H1 (cell line): ENCODE data around the gene UBL5. TPM values are rescaled to one million over a fixed set of nuclear protein-coding genes. Genes with fewer than 3 reads are reported as not detected.

Experiments
- EGR1 ChIP-seq: IDR thresholded peaks from 2 replicates; pipeline ENCODE4 v1.6.1; 2011; ENCODE audit warnings: low read depth, low read length, borderline replicate concordance
- POU5F1 ChIP-seq: IDR thresholded peaks from 2 replicates; pipeline ENCODE4 v1.6.1; 2011; ENCODE audit warnings: low read depth, mild to moderate bottlenecking, low read length, moderate library complexity
- RAD21 ChIP-seq, 2 experiments: IDR thresholded peaks in 1 of 2; conservative IDR thresholded peaks in 1 of 2; 2 replicates each; pipeline ENCODE4 v1.6.1; 2011; ENCODE audit warnings: low read depth in 2 of 2, low read length in 2 of 2, improper control_type of control experiment in 1 of 2, inconsistent platforms in 1 of 2, mild to moderate bottlenecking in 1 of 2, moderate library complexity in 1 of 2
- SP2 ChIP-seq: IDR thresholded peaks from 2 replicates; pipeline ENCODE4 v1.6.1; 2012; ENCODE audit warnings: mild to moderate bottlenecking, low read length, inconsistent platforms
- polyA plus RNA-seq, 7 experiments: library from polyadenylated mRNA; depleted of rRNA in 3 of 7; stranded (reverse) in 5 of 7; unstranded in 2 of 7; fragments of >200 nt in 5 of 7; fragments of 200-250 nt in 2 of 7; gene quantifications; 1 replicate in 5 of 7; 2 replicates in 1 of 7; 4 replicates in 1 of 7; pipeline versions ENCODE4 v1.2.1 to v1.2.3, GENCODE V29; 2011 to 2013; ENCODE audit warnings: missing spikeins in 2 of 7, mixed read lengths in 2 of 7
- total RNA-seq: library from RNA; stranded (reverse); fragmentation: NEBNext Ultra II Directional; extraction: Animal tissue kit (Norgen Biotek cat#: 25700); gene quantifications from 2 replicates; pipeline ENCODE4 v1.2.1, GENCODE V29; 2021
- TF ChIP-seq, protein P1 (sequence below): fragments of 300-600 bp; sonication (generic); IDR thresholded peaks from 2 replicates; pipeline ENCODE4 v1.7.1; 2012; ENCODE audit warnings: low read length, moderate library complexity, mild to moderate bottlenecking, inconsistent platforms; ENCODE audit not compliant: insufficient replicate concordance
- TF ChIP-seq, protein P2 (sequence below): IDR thresholded peaks from 2 replicates; pipeline ENCODE4 v1.6.1; 2012; ENCODE audit warnings: inconsistent platforms

The UBL5 gene
- total and polyA plus RNA-seq, 2 of the 8 experiments (the other 6 are each of a cell fraction or from before 2014, with no cell fraction given), result 416 to 1,209 TPM

DNA sequence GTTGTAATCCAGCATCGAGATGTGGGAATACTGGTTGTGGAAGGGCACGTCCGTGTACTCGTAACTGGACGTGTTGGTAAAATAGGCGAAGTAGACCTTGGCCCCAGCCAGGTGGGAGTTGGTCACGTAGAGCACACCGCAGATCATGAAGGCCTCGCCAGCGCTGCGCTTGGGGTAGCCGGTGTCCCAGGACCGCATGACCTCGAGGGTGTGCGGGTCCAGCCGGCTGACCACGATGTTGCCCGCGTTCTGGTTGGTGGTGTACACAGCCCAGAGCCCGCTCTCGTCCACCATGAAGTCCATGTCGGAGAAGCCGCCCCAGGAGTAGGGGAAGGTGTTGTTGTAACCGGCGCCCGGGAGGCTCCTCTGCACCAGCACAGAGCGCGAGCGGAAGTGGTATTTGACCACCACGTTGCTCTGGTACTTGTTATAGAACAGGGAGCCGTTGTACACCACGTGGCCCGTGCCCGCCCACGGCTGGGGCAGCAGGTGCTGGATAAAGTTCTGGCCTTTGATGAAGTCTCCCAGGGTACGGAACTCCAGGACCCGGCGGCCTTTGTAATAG is 26.6 kb downstream of the UBL5 start (continued):
- TF ChIP-seq, protein P1, sequence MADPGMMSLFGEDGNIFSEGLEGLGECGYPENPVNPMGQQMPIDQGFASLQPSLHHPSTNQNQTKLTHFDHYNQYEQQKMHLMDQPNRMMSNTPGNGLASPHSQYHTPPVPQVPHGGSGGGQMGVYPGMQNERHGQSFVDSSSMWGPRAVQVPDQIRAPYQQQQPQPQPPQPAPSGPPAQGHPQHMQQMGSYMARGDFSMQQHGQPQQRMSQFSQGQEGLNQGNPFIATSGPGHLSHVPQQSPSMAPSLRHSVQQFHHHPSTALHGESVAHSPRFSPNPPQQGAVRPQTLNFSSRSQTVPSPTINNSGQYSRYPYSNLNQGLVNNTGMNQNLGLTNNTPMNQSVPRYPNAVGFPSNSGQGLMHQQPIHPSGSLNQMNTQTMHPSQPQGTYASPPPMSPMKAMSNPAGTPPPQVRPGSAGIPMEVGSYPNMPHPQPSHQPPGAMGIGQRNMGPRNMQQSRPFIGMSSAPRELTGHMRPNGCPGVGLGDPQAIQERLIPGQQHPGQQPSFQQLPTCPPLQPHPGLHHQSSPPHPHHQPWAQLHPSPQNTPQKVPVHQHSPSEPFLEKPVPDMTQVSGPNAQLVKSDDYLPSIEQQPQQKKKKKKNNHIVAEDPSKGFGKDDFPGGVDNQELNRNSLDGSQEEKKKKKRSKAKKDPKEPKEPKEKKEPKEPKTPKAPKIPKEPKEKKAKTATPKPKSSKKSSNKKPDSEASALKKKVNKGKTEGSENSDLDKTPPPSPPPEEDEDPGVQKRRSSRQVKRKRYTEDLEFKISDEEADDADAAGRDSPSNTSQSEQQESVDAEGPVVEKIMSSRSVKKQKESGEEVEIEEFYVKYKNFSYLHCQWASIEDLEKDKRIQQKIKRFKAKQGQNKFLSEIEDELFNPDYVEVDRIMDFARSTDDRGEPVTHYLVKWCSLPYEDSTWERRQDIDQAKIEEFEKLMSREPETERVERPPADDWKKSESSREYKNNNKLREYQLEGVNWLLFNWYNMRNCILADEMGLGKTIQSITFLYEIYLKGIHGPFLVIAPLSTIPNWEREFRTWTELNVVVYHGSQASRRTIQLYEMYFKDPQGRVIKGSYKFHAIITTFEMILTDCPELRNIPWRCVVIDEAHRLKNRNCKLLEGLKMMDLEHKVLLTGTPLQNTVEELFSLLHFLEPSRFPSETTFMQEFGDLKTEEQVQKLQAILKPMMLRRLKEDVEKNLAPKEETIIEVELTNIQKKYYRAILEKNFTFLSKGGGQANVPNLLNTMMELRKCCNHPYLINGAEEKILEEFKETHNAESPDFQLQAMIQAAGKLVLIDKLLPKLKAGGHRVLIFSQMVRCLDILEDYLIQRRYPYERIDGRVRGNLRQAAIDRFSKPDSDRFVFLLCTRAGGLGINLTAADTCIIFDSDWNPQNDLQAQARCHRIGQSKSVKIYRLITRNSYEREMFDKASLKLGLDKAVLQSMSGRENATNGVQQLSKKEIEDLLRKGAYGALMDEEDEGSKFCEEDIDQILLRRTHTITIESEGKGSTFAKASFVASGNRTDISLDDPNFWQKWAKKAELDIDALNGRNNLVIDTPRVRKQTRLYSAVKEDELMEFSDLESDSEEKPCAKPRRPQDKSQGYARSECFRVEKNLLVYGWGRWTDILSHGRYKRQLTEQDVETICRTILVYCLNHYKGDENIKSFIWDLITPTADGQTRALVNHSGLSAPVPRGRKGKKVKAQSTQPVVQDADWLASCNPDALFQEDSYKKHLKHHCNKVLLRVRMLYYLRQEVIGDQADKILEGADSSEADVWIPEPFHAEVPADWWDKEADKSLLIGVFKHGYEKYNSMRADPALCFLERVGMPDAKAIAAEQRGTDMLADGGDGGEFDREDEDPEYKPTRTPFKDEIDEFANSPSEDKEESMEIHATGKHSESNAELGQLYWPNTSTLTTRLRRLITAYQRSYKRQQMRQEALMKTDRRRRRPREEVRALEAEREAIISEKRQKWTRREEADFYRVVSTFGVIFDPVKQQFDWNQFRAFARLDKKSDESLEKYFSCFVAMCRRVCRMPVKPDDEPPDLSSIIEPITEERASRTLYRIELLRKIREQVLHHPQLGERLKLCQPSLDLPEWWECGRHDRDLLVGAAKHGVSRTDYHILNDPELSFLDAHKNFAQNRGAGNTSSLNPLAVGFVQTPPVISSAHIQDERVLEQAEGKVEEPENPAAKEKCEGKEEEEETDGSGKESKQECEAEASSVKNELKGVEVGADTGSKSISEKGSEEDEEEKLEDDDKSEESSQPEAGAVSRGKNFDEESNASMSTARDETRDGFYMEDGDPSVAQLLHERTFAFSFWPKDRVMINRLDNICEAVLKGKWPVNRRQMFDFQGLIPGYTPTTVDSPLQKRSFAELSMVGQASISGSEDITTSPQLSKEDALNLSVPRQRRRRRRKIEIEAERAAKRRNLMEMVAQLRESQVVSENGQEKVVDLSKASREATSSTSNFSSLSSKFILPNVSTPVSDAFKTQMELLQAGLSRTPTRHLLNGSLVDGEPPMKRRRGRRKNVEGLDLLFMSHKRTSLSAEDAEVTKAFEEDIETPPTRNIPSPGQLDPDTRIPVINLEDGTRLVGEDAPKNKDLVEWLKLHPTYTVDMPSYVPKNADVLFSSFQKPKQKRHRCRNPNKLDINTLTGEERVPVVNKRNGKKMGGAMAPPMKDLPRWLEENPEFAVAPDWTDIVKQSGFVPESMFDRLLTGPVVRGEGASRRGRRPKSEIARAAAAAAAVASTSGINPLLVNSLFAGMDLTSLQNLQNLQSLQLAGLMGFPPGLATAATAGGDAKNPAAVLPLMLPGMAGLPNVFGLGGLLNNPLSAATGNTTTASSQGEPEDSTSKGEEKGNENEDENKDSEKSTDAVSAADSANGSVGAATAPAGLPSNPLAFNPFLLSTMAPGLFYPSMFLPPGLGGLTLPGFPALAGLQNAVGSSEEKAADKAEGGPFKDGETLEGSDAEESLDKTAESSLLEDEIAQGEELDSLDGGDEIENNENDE, result no peak
- TF ChIP-seq, protein P2, sequence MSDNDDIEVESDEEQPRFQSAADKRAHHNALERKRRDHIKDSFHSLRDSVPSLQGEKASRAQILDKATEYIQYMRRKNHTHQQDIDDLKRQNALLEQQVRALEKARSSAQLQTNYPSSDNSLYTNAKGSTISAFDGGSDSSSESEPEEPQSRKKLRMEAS, result no peak
- TF ChIP-seq SP2, result no peak
- TF ChIP-seq RAD21 (IDR thresholded peaks at IDR 0.05 in 1 of 2, conservative IDR thresholded peaks at IDR 0.05 in 1 of 2; ENCODE audit: low read depth in 2 of 2, low read length in 2 of 2), result no peak
- no peak for TF ChIP-seq EGR1
- TF ChIP-seq POU5F1, result no peak
